ENCODE measurements around the gene GCC1.

GRCh38 chr7:127534636-127535035 is 50.8 kb downstream of the GCC1 start:
- TF ChIP-seq CTCF (conservative IDR thresholded peaks at IDR 0.05; ENCODE audit: low read length) (no peak), EZH2phosphoT487 (IDR thresholded peaks at IDR 0.05; ENCODE audit: borderline replicate concordance) (no peak)
